ENCODE results near the gene IQCH.
"Not testable (repeated sequence)": the region's sequence is repeated elsewhere in the genome, so short reads cannot be mapped to it uniquely, and the experiment has no call there.

Gene IQCH

GRCh38 chr15:67399925-67400324 lies 145.3 kb downstream of the IQCH start:
- no peak for DNase-seq (ENCODE audit: low read depth)

GRCh38 chr15:67400890-67401289 lies 146.3 kb downstream of the IQCH start:
- DNase-seq (ENCODE audit: low read depth): no peak

GRCh38 chr15:67401336-67401735 lies 146.8 kb downstream of the IQCH start:
- DNase-seq (ENCODE audit: low read depth): no peak

GRCh38 chr15:67403428-67404154 lies 149.0 kb downstream of the IQCH start:
- DNase-seq (ENCODE audit: low read depth): no peak

GRCh38 chr15:67405208-67406191 lies 150.9 kb downstream of the IQCH start:
- DNase-seq (ENCODE audit: low read depth): peak; percentile 43

- DNase-seq (ENCODE audit: low read depth): no peak
Measured at GRCh38 chr15:67406257-67406861, 151.8 kb downstream of the IQCH start.

GRCh38 chr15:67407786-67408185 lies 153.2 kb downstream of the IQCH start:
- no peak for DNase-seq (ENCODE audit: low read depth)

- DNase-seq (ENCODE audit: low read depth): no peak
Measured at GRCh38 chr15:67409175-67409574, 154.6 kb downstream of the IQCH start.

- DNase-seq (ENCODE audit: low read depth): no peak
Measured at GRCh38 chr15:67411486-67411885, 156.9 kb downstream of the IQCH start.

- DNase-seq (ENCODE audit: low read depth): no peak
Measured at GRCh38 chr15:67413770-67414390, 159.3 kb downstream of the IQCH start.

- no peak for DNase-seq (ENCODE audit: low read depth)
Measured at GRCh38 chr15:67415181-67415580, 160.6 kb downstream of the IQCH start.

GRCh38 chr15:67416891-67417290 lies 162.3 kb downstream of the IQCH start:
- DNase-seq (ENCODE audit: low read depth): no peak

- no peak for DNase-seq (ENCODE audit: low read depth)
Measured at GRCh38 chr15:67419705-67420104, 165.1 kb downstream of the IQCH start.

GRCh38 chr15:67420137-67420536 lies 165.6 kb downstream of the IQCH start:
- no peak for DNase-seq (ENCODE audit: low read depth)

- no peak for DNase-seq (ENCODE audit: low read depth)
Measured at GRCh38 chr15:67421105-67421504, 166.5 kb downstream of the IQCH start.

GRCh38 chr15:67422296-67422695 lies 167.7 kb downstream of the IQCH start:
- DNase-seq (ENCODE audit: low read depth): no peak

- DNase-seq (ENCODE audit: low read depth): no peak
Measured at GRCh38 chr15:67433495-67434099, 179.0 kb downstream of the IQCH start.

GRCh38 chr15:67436351-67437250 lies 182.0 kb downstream of the IQCH start:
- not testable (repeated sequence) for DNase-seq (ENCODE audit: low read depth)

- DNase-seq (ENCODE audit: low read depth): no peak
Measured at GRCh38 chr15:67444100-67444499, 189.5 kb downstream of the IQCH start.

GRCh38 chr15:67446449-67446848 lies 191.9 kb downstream of the IQCH start:
- DNase-seq (ENCODE audit: low read depth): no peak

GRCh38 chr15:67448372-67448771 lies 193.8 kb downstream of the IQCH start:
- DNase-seq (ENCODE audit: low read depth): not testable (repeated sequence)

Measured in non-pigmented ciliary epithelial cell (primary cell).